Uterus (tissue), 4 donors: ENCODE measurements around the gene RTL1. TPM values are rescaled to one million over a fixed set of nuclear protein-coding genes. Genes with fewer than 3 reads are reported as not detected.

Experiments
- DNase-seq, 2 donors: peaks; one replicate each; pipeline ENCODE4 v3.0.0-alpha.2; 2019 to 2020
- H3K27ac ChIP-seq, 2 donors: fragments of 200-600 bp; sonication (generic); 1 replicate in 1 of 2; 2 replicates in 1 of 2; pipeline ENCODE4 v1.5.1; 2016 to 2018
- H3K27me3 ChIP-seq, 2 donors: fragments of 200-600 bp; sonication (generic); one replicate each; pipeline ENCODE4 v1.5.1; 2018 to 2019; ENCODE audit warnings: control low read depth in 1 of 2
- H3K36me3 ChIP-seq, 2 donors: fragments of 200-600 bp; sonication (generic); one replicate each; pipeline ENCODE4 v1.5.1; 2019; ENCODE audit warnings: control low read depth in 1 of 2
- H3K4me1 ChIP-seq, 2 donors: fragments of 200-600 bp; sonication (generic); one replicate each; pipeline ENCODE4 v1.5.1; 2018 to 2019; ENCODE audit warnings: control low read depth in 1 of 2
- H3K4me3 ChIP-seq, 2 donors: fragments of 200-600 bp; sonication (generic); 1 replicate in 1 of 2; 2 replicates in 1 of 2; pipeline ENCODE4 v1.5.1; 2018 to 2019; ENCODE audit warnings: mild to moderate bottlenecking in 1 of 2
- H3K9me3 ChIP-seq, 2 donors: fragments of 200-600 bp; sonication (generic); one replicate each; pipeline ENCODE4 v1.5.1; 2019; ENCODE audit warnings: control low read depth in 1 of 2
- POLR2A ChIP-seq, 2 donors: fragments of 450-650 bp; IDR thresholded peaks; one replicate each; pipeline ENCODE4 v1.6.1; 2016; ENCODE audit warnings: antibody characterized with exemption in 2 of 2, mild to moderate bottlenecking in 1 of 2, moderate library complexity in 1 of 2
- intact Hi-C: fragments of 100-400 bp; cut with DNase I; formaldehyde crosslinking; loops from one replicate; pipeline ENCODE4 v1.15.1; 2023; ENCODE audit warnings: low total_unique reads
- total RNA-seq, 4 donors: library from RNA; depleted of rRNA in 3 of 4; stranded (reverse); fragments of >200 nt in 3 of 4; gene quantifications; one replicate each; pipeline versions ENCODE4 v1.1.0 to v1.2.4, GENCODE V29; 2014 to 2023
- TF ChIP-seq, protein P1 (sequence below), 4 experiments: fragments of 200-600 bp in 2 of 4; fragments of 450-650 bp in 2 of 4; sonication (generic) in 2 of 4; IDR thresholded peaks; one replicate each; pipeline ENCODE4 v1.5.1; 2016 to 2019; ENCODE audit warnings: antibody characterized with exemption in 4 of 4, mild to moderate bottlenecking in 2 of 4, moderate library complexity in 1 of 4
- donor health status: DM: yes; HTN: yes; CAD: no.

Gene RTL1
- total RNA-seq, 4 donors from 2014 or later, result 0.21 TPM; not detected in 3

DNA sequence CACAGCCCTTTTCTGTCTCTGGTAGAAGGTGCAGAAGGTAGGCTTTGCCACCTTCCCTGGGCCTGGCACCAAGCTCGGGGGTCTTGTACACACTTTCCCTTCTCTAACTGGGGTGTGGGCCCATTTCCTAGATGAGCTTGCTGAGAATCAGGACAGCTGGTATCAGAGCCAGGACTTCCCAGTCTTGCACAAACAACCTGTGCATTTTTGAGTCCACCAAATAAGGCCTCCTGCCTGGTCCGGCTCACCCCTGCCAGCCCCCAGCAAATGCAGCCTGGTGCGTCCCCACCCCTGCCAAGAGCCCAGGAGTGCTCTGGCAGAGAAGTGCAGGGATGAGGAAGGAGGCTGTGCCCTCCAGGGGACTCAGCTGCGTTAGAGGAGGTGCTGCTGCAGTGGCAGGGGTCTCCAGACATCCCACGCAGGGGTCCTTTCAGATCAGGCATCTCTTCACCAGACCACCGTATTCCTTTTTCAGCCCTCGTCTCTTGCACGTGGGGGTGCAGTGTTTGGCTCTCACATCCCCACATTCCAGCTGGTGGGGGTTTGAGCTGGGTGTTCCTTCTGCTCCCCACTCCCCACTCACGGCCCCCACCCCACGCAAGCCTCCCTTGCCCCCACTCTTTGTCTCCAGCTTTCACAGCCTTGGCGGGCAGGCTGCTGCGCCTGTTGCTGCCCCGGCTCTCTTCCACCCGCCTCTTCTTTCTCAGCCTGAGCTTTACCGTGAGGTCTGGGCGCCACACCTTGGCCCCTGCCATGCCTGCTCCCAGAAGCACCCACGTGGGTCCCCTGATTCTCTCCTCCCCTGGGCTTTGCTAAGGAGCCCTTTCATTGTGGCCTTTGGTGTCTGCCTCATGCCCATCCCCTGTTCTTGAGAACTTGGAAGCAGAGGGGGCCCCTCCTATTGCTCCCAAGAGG lies 45.3 kb downstream of the RTL1 start:
- intact Hi-C loops, result no loop called here
- no peak for DNase-seq
- no peak overlapping the region for H3K4me3 ChIP-seq
- no peaks in the 10 kb centered on the region for H3K36me3 ChIP-seq
- H3K4me1 ChIP-seq, result no peaks in the 10 kb centered on the region
- TF ChIP-seq, protein P1, sequence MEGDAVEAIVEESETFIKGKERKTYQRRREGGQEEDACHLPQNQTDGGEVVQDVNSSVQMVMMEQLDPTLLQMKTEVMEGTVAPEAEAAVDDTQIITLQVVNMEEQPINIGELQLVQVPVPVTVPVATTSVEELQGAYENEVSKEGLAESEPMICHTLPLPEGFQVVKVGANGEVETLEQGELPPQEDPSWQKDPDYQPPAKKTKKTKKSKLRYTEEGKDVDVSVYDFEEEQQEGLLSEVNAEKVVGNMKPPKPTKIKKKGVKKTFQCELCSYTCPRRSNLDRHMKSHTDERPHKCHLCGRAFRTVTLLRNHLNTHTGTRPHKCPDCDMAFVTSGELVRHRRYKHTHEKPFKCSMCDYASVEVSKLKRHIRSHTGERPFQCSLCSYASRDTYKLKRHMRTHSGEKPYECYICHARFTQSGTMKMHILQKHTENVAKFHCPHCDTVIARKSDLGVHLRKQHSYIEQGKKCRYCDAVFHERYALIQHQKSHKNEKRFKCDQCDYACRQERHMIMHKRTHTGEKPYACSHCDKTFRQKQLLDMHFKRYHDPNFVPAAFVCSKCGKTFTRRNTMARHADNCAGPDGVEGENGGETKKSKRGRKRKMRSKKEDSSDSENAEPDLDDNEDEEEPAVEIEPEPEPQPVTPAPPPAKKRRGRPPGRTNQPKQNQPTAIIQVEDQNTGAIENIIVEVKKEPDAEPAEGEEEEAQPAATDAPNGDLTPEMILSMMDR (IDR thresholded peaks at IDR 0.05), result no peak
- no peak for TF ChIP-seq POLR2A (IDR thresholded peaks at IDR 0.05)
- no peak overlapping the region for H3K27ac ChIP-seq
- H3K27me3 ChIP-seq, result no peaks in the 10 kb centered on the region
- H3K9me3 ChIP-seq, result no peaks in the 10 kb centered on the region

GRCh38 chr14:100857233-100857922 lies 46.1 kb downstream of the RTL1 start:
- Histone ChIP-seq H3K4me1 (no peaks in the 10 kb centered on the region), H3K27me3 (no peaks in the 10 kb centered on the region), H3K9me3 (no peaks in the 10 kb centered on the region), H3K4me3 (no peak overlapping the region), H3K36me3 (no peaks in the 10 kb centered on the region), H3K27ac (no peak overlapping the region)
- intact Hi-C loops, result no loop called here
- no peak for TF ChIP-seq POLR2A (IDR thresholded peaks at IDR 0.05)
- TF ChIP-seq, protein P1 (IDR thresholded peaks at IDR 0.05), result no peak
- DNase-seq, result no peak

- no peak for TF ChIP-seq POLR2A (IDR thresholded peaks at IDR 0.05)
- TF ChIP-seq, protein P1 (IDR thresholded peaks at IDR 0.05), result no peak
- no peaks in the 10 kb centered on the region for H3K36me3 ChIP-seq
- intact Hi-C loops, result no loop called here
- no peak overlapping the region for H3K4me3 ChIP-seq
- no peak overlapping the region for H3K27ac ChIP-seq
- H3K9me3 ChIP-seq, result no peaks in the 10 kb centered on the region
- H3K4me1 ChIP-seq, result no peaks in the 10 kb centered on the region
- no peak for DNase-seq
- no peaks in the 10 kb centered on the region for H3K27me3 ChIP-seq
Observed at GRCh38 chr14:100856056-100856950, 47.2 kb downstream of the RTL1 start.

DNA sequence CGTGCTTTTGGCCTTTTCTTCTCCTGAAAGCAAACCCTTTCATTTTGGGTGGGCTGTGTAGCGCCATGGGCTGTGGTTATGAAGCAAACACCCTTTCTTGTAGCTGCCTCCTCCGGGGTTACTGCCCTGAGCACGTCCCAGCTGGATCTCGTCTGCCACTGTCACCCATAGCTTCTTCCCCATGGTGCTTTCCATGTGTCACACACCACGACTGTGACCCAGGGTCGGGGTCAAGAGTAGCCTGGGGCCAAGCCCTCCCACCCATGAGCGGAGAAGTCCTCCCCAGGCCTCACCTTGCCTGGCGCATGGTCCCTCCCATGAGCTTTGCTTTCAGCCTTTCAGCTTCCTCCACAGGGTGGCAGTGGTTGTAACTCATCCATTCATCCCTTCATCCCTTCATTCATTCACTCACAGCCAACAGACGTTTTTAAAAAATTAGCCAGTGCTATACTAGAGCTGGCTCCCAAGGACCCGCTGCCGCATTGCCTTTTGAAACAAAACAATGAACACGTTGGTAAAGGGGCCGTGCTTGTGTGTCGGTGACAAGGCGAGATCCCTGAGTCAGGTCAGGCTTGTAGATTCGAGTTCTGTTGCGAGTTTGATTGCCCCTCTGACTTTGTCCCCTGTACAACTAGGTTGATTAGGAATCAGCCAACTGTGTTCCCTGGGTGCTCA lies 48.1 kb downstream of the RTL1 start:
- Histone ChIP-seq H3K4me3 (no peak overlapping the region), H3K27ac (no peak overlapping the region), H3K36me3 (no peaks in the 10 kb centered on the region), H3K9me3 (no peaks in the 10 kb centered on the region), H3K27me3 (no peaks in the 10 kb centered on the region), H3K4me1 (no peaks in the 10 kb centered on the region)
- intact Hi-C loops, result no loop called here
- no peak for TF ChIP-seq POLR2A (IDR thresholded peaks at IDR 0.05)
- TF ChIP-seq, protein P1 (IDR thresholded peaks at IDR 0.05), result no peak
- no peak for DNase-seq
